K562 (cell line): Measurements from ENCODE around the gene ILDR1. TPM values are rescaled to one million over a fixed set of nuclear protein-coding genes. Genes with fewer than 3 reads are reported as not detected.

Experiments
- ATAC-seq: fragments of 200-7000 bp; cut with Tn5 transposase; 3 replicates; pipeline ENCODE4 v1.9.1; 2020; ENCODE audit warnings: moderate library complexity
- BruUV-seq: library from RNA; stranded (reverse); fragments of 400-500 nt; replicated peaks from 2 replicates; lab custom pipeline; 2021; lab: Mats Ljungman, UMichigan
- CTCF ChIA-PET: fragments of 300-600 bp; formaldehyde crosslinking; extraction: SDS; loops from one replicate; lab custom pipeline; 2021; ENCODE audit warnings: low intra/inter-chr PET ratio; lab: Yijun Ruan, JAX
- POLR2A ChIA-PET: fragments of 300-600, 350-650 bp; sonication (Branson Sonifier 250); formaldehyde crosslinking; extraction: SDS; loops from one replicate; lab custom pipeline; 2021; ENCODE audit warnings: antibody characterized with exemption, inconsistent platforms; lab: Yijun Ruan, JAX
- DNase-seq, 4 experiments: peaks; one replicate each; pipeline versions ENCODE4 v3.0.0 to v3.0.0-alpha.2; 2011 to 2018; ENCODE audit warnings: low spot score in 3 of 4, mixed read lengths in 3 of 4; ENCODE audit errors: extremely low read depth in 1 of 4
- FAIRE-seq: peaks from 2 replicates; lab custom pipeline; 2011; peaks lifted over from hg19 to GRCh38; lab: Jason Lieb, UNC
- H2AFZ ChIP-seq: 2 replicates; pipeline ENCODE4 v1.6.0; 2011; ENCODE audit warnings: low read depth, low read length, control low read depth, inconsistent platforms
- H3K27ac ChIP-seq: fragments of 200-600 bp; 3 replicates; pipeline ENCODE4 v1.8.0; 2011; ENCODE audit warnings: low read depth, mild to moderate bottlenecking, control low read depth, inconsistent platforms, low read length, moderate library complexity, mixed read lengths; ENCODE audit errors: extremely low read depth
- H3K27me3 ChIP-seq, 2 experiments: fragments of 300-600 bp in 1 of 2; 2 replicates in 1 of 2; 3 replicates in 1 of 2; pipeline versions ENCODE4 v1.6.0 to v1.8.0; 2011; ENCODE audit warnings: inconsistent platforms in 2 of 2, low read length in 2 of 2, mild to moderate bottlenecking in 1 of 2, mixed read lengths in 1 of 2, moderate library complexity in 1 of 2; ENCODE audit not compliant: control insufficient read depth in 2 of 2, insufficient read depth in 2 of 2
- H3K36me3 ChIP-seq: fragments of 300-600 bp; 3 replicates; pipeline ENCODE4 v1.8.0; 2011; ENCODE audit warnings: mild to moderate bottlenecking, low read length, inconsistent platforms; ENCODE audit not compliant: control insufficient read depth, insufficient read depth
- H3K4me1 ChIP-seq, 2 experiments: fragments of 200-600 bp in 1 of 2; replicated peaks in 1 of 2; 2 replicates in 1 of 2; 3 replicates in 1 of 2; pipeline versions ENCODE4 v1.5.1 to v1.8.0; 2011; ENCODE audit warnings: inconsistent platforms in 2 of 2, low read length in 2 of 2, mild to moderate bottlenecking in 1 of 2, mixed read lengths in 1 of 2, moderate library complexity in 1 of 2; ENCODE audit not compliant: control insufficient read depth in 2 of 2, insufficient read depth in 2 of 2
- H3K4me2 ChIP-seq: 2 replicates; pipeline ENCODE4 v1.6.1; 2011; ENCODE audit warnings: low read length, control low read depth, inconsistent platforms, mixed read lengths; ENCODE audit not compliant: insufficient read depth
- H3K4me3 ChIP-seq: fragments of 200-600 bp; sonication (generic), shearing (Covaris generic); 2 replicates; pipeline ENCODE4 v1.5.1; 2016; ENCODE audit warnings: control low read depth, inconsistent platforms
- H3K79me2 ChIP-seq: fragments of 200-600 bp; 3 replicates; pipeline ENCODE4 v1.8.0; 2011; ENCODE audit warnings: low read length, inconsistent platforms; ENCODE audit not compliant: control insufficient read depth, insufficient read depth
- H3K9ac ChIP-seq, 2 experiments: 2 replicates each; pipeline versions ENCODE4 v1.6.0 to v1.6.1; 2011; ENCODE audit warnings: low read depth in 2 of 2, low read length in 2 of 2, control low read depth in 1 of 2, inconsistent platforms in 1 of 2, mild to moderate bottlenecking in 1 of 2, mixed read lengths in 1 of 2; ENCODE audit not compliant: insufficient read depth in 1 of 2
- H3K9me1 ChIP-seq: one replicate; pipeline ENCODE4 v1.6.0; 2011; ENCODE audit warnings: inconsistent platforms, mild to moderate bottlenecking, low read length, moderate library complexity; ENCODE audit not compliant: control insufficient read depth, insufficient read depth
- H3K9me3 ChIP-seq: replicated peaks from 2 replicates; pipeline ENCODE4 v1.5.1; 2011; ENCODE audit warnings: low read depth, low read length, inconsistent platforms; ENCODE audit not compliant: control insufficient read depth, insufficient read depth
- H4K20me1 ChIP-seq: replicated peaks from 2 replicates; pipeline ENCODE4 v1.6.1; 2011; ENCODE audit warnings: low read length, inconsistent platforms, mixed read lengths; ENCODE audit not compliant: control insufficient read depth, insufficient read depth
- CREB3 ChIP-seq: fragments of 450-650 bp; conservative IDR thresholded peaks from 2 replicates; pipeline ENCODE4 v1.6.1; 2016; ENCODE audit warnings: missing genetic modification characterization, low read depth, mild to moderate bottlenecking, missing compliant biosample characterization, moderate library complexity
- ESRRB ChIP-seq: fragments of 250-450 bp; sonication (Bioruptor Pico); IDR thresholded peaks from 2 replicates; pipeline ENCODE4 v1.5.0; 2020; ENCODE audit warnings: mild to moderate bottlenecking, moderate library complexity, borderline replicate concordance
- GMEB1 ChIP-seq: fragments of 250-450 bp; sonication (Bioruptor Pico); IDR thresholded peaks from 2 replicates; pipeline ENCODE4 v1.4.0; 2020; ENCODE audit warnings: mild to moderate bottlenecking
- RBM14 ChIP-seq: fragments of 200-400 bp; formaldehyde crosslinking; IDR thresholded peaks from 2 replicates; pipeline ENCODE4 v1.6.1; 2018; ENCODE audit warnings: low read depth, mild to moderate bottlenecking, low read length, moderate library complexity, borderline replicate concordance; ENCODE audit not compliant: insufficient read depth
- ZNF232 ChIP-seq: sonication (generic); formaldehyde crosslinking; IDR thresholded peaks from 2 replicates; pipeline ENCODE4 v1.8.0; 2022; ENCODE audit warnings: mild to moderate bottlenecking, missing genetic modification reagents
- ZNF316 ChIP-seq: fragments of 450-650 bp; IDR thresholded peaks from 2 replicates; pipeline ENCODE4 v1.6.1; 2016
- ZNF318 ChIP-seq, 2 experiments: fragments of 450-650 bp; IDR thresholded peaks; 2 replicates each; pipeline ENCODE4 v1.6.1; 2016; ENCODE audit warnings: mild to moderate bottlenecking in 2 of 2, borderline replicate concordance in 1 of 2, low read depth in 1 of 2, moderate library complexity in 1 of 2
- ZNF696 ChIP-seq: fragments of 250-450 bp; sonication (Bioruptor Pico); conservative IDR thresholded peaks from 2 replicates; pipeline ENCODE4 v1.4.0; 2020; ENCODE audit warnings: mild to moderate bottlenecking, moderate library complexity
- ZNF740 ChIP-seq, 3 experiments: fragments of 200-800 bp in 1 of 3; sonication (Bioruptor generic) in 1 of 3; sonication (generic) in 1 of 3; formaldehyde crosslinking in 1 of 3; IDR thresholded peaks; 2 replicates each; pipeline versions ENCODE4 v1.6.1 to v1.8.0; 2016 to 2022; ENCODE audit warnings: mild to moderate bottlenecking in 2 of 3, missing compliant biosample characterization in 2 of 3, missing genetic modification characterization in 2 of 3, missing genetic modification reagents in 1 of 3
- ZSCAN32 ChIP-seq: fragments of 450-650 bp; formaldehyde crosslinking; IDR thresholded peaks from 2 replicates; pipeline ENCODE4 v1.4.0; 2020; ENCODE audit warnings: mild to moderate bottlenecking, moderate library complexity
- WGBS: fragments of 100-300 bp; shearing (Covaris generic); methylation state at CpG from one replicate; pipeline ENCODE4 v1.1.6; 2016; ENCODE audit warnings: low coverage, mixed read lengths; ENCODE audit not compliant: insufficient coverage; ENCODE audit errors: missing lambda C conversion rate; 5-methylcytosine and 5-hydroxymethylcytosine counted together
- in situ Hi-C: fragments of 300-500 bp; cut with MboI; formaldehyde crosslinking; loops from 4 replicates; pipeline ENCODE4 v1.15.0; 2018; ENCODE audit warnings: inconsistent platforms, mixed read lengths
- intact Hi-C: fragments of 100-400 bp; cut with micrococcal nuclease; formaldehyde crosslinking; loops from 2 replicates; pipeline ENCODE4 v1.14.2; 2022
- polyA plus RNA-seq, 8 experiments: library from polyadenylated mRNA; depleted of rRNA in 4 of 8; stranded (reverse) in 5 of 8; unstranded in 3 of 8; fragments of >200 nt; fragmentation: Nextera tagmentation in 2 of 8; fragmentation: Illumina TruSeq in 1 of 8; extraction: Ambion mirVana in 2 of 8; extraction: Trizol in 1 of 8; gene quantifications; 2 replicates each; pipeline versions ENCODE4 v1.2.1 to v1.2.3, GENCODE V29; 2011 to 2014; ENCODE audit warnings: inconsistent platforms in 1 of 8, missing spikeins in 1 of 8
- total RNA-seq, 7 experiments: library from RNA; depleted of rRNA in 6 of 7; stranded (reverse); fragments of >200 nt in 6 of 7; fragmentation: Illumina TruSeq in 2 of 7; extraction: Trizol in 2 of 7; gene quantifications; 2 replicates each; pipeline versions ENCODE4 v1.2.1 to v1.2.3, GENCODE V29; 2011 to 2021; ENCODE audit warnings: low replicate concordance in 1 of 7

The ILDR1 gene
- total and polyA plus RNA-seq, 9 of the 15 experiments (the other 6 are each of a cell fraction or from before 2014, with no cell fraction given) = 0.04 TPM; not detected in 8

GRCh38 chr3:122006267-122006666 is 15.8 kb downstream of the ILDR1 start:
- no TSS peak for BruUV-seq
- Histone ChIP-seq H4K20me1 (no peaks in the 10 kb centered on the region), H3K27ac (no peak overlapping the region), H3K27me3 (peaks cover 0 to 7% of the 10 kb centered on the region in 2 experiments; a peak in 2 of 5 replicates), H3K4me3 (no peak overlapping the region), H3K4me1 (no peaks in the 10 kb centered on the region; a peak in 1 of 5 replicates), H3K36me3 (no peaks in the 10 kb centered on the region), H3K9me3 (no peaks in the 10 kb centered on the region), H3K79me2 (no peaks in the 10 kb centered on the region), H3K9ac (no peak overlapping the region), H2AFZ (no peak overlapping the region), H3K4me2 (no peak overlapping the region), H3K9me1 (no peaks in the 10 kb centered on the region)
- ATAC-seq (no peak), DNase-seq (no peak), FAIRE-seq (no peak)
- 11% methylated on average over 2 of the region's 2 CpGs for WGBS
- intact Hi-C loops (no loop called here), in situ Hi-C loops (no loop called here)
- POLR2A ChIA-PET = no interaction called here
- CTCF ChIA-PET = no interaction called here
- no peak for TF ChIP-seq ZNF232 (CRISPR knock-in tag)
- no peak for TF ChIP-seq ZNF696 (CRISPR knock-in tag)
- no peak for TF ChIP-seq CREB3
- TF ChIP-seq ZNF318 (IDR thresholded peaks at IDR 0.05; ENCODE audit: borderline replicate concordance in 1 of 2, low read depth in 1 of 2) = no peak
- TF ChIP-seq GMEB1 (CRISPR knock-in tag) = no peak
- TF ChIP-seq RBM14 = no peak
- TF ChIP-seq ZNF740 (CRISPR knock-in tag; IDR thresholded peaks at IDR 0.05) = no peak
- no peak for TF ChIP-seq ZNF740 (tag; IDR thresholded peaks at IDR 0.05)
- TF ChIP-seq ESRRB = no peak
- TF ChIP-seq ZSCAN32 (CRISPR knock-in tag) = no peak
- no peak for TF ChIP-seq ZNF316
